IMR-90 (cell line): ENCODE data around the gene SCFD2. TPM values are rescaled to one million over a fixed set of nuclear protein-coding genes. Genes with fewer than 3 reads are reported as not detected.

Experiments used
- ATAC-seq: fragments of 200-7000 bp; cut with Tn5 transposase; 2 replicates; pipeline ENCODE4 v1.9.1; 2020; ENCODE audit warnings: low read depth, mild to moderate bottlenecking, moderate library complexity
- BruUV-seq: library from RNA; stranded (reverse); fragments of 400-500 nt; replicated peaks from 2 replicates; lab custom pipeline; 2021; lab: Mats Ljungman, UMichigan
- CTCF ChIA-PET: fragments of 300-600 bp; formaldehyde crosslinking; extraction: SDS; loops from one replicate; lab custom pipeline; 2021; ENCODE audit warnings: antibody characterized with exemption; lab: Yijun Ruan, JAX
- POLR2A ChIA-PET: fragments of 300-600 bp; sonication (Branson Sonifier 250); formaldehyde crosslinking; loops from one replicate; lab custom pipeline; 2022; ENCODE audit warnings: antibody characterized with exemption; ENCODE audit not compliant: unreplicated experiment; lab: Charles Lee
- DNase-seq: peaks from one replicate; pipeline ENCODE4 v3.0.0; 2013
- H2AFZ ChIP-seq: replicated peaks from 2 replicates; pipeline ENCODE3; 2013; ENCODE audit warnings: low read length, mild to moderate bottlenecking; ENCODE audit not compliant: poor library complexity
- H2AK5ac ChIP-seq: 2 replicates; pipeline ENCODE4 v1.6.1; 2013; ENCODE audit warnings: low read depth, low read length, inconsistent platforms
- H2AK9ac ChIP-seq: replicated peaks from 2 replicates; pipeline ENCODE3; 2013; ENCODE audit warnings: mild to moderate bottlenecking, low read depth, low read length, moderate library complexity; ENCODE audit not compliant: poor library complexity
- H2BK120ac ChIP-seq: 2 replicates; pipeline ENCODE4 v1.6.1; 2013; ENCODE audit warnings: low read depth, low read length, inconsistent platforms
- H2BK15ac ChIP-seq: 3 replicates; pipeline ENCODE4 v1.6.1; 2013; ENCODE audit warnings: low read depth, low read length, inconsistent platforms
- H2BK20ac ChIP-seq: 2 replicates; pipeline ENCODE4 v1.6.1; 2013; ENCODE audit warnings: low read depth, mild to moderate bottlenecking, inconsistent platforms, low read length, moderate library complexity
- H2BK5ac ChIP-seq: 2 replicates; pipeline ENCODE4 v1.6.1; 2013; ENCODE audit warnings: mild to moderate bottlenecking, low read depth, low read length, inconsistent platforms; ENCODE audit not compliant: poor library complexity, severe bottlenecking
- H3K14ac ChIP-seq: replicated peaks from 2 replicates; pipeline ENCODE4 v1.6.1; 2013; ENCODE audit warnings: low read depth, low read length, inconsistent platforms
- H3K18ac ChIP-seq: 2 replicates; pipeline ENCODE4 v1.6.1; 2013; ENCODE audit warnings: low read depth, low read length, control low read depth
- H3K23ac ChIP-seq: 2 replicates; pipeline ENCODE4 v1.6.1; 2013; ENCODE audit warnings: low read depth, low read length, inconsistent platforms
- H3K27ac ChIP-seq: 2 replicates; pipeline ENCODE4 v1.5.1; 2013; ENCODE audit warnings: mild to moderate bottlenecking, control low read depth, low read length; ENCODE audit not compliant: insufficient read depth
- H3K27me3 ChIP-seq: 2 replicates; pipeline ENCODE4 v1.6.1; 2013; ENCODE audit warnings: low read length; ENCODE audit not compliant: control insufficient read depth, insufficient read depth
- H3K36me3 ChIP-seq: 2 replicates; pipeline ENCODE4 v1.6.1; 2013; ENCODE audit warnings: low read length, mixed read lengths; ENCODE audit not compliant: control insufficient read depth, insufficient read depth
- H3K4ac ChIP-seq: 2 replicates; pipeline ENCODE4 v1.6.1; 2013; ENCODE audit warnings: low read depth, low read length, inconsistent platforms
- H3K4me1 ChIP-seq: 2 replicates; pipeline ENCODE4 v1.6.1; 2013; ENCODE audit warnings: low read length, mixed read lengths; ENCODE audit not compliant: control insufficient read depth, insufficient read depth
- H3K4me2 ChIP-seq: 2 replicates; pipeline ENCODE4 v1.6.1; 2013; ENCODE audit warnings: low read depth, mild to moderate bottlenecking, control low read depth, low read length, moderate library complexity
- H3K4me3 ChIP-seq: 2 replicates; pipeline ENCODE4 v1.5.1; 2013; ENCODE audit warnings: low read depth, mild to moderate bottlenecking, control low read depth, low read length, moderate library complexity; ENCODE audit not compliant: insufficient read depth
- H3K56ac ChIP-seq: 2 replicates; pipeline ENCODE4 v1.6.1; 2013; ENCODE audit warnings: low read length, inconsistent platforms; ENCODE audit not compliant: insufficient read depth; ENCODE audit errors: extremely low read depth
- H3K79me1 ChIP-seq, 2 experiments: 2 replicates each; pipeline ENCODE4 v1.6.1; 2013; ENCODE audit warnings: low read length in 2 of 2, inconsistent platforms in 1 of 2, low read depth in 1 of 2
- H3K9ac ChIP-seq: 2 replicates; pipeline ENCODE4 v1.6.1; 2013; ENCODE audit warnings: low read depth, low read length, control low read depth
- H3K9me1 ChIP-seq: 2 replicates; pipeline ENCODE4 v1.6.1; 2013; ENCODE audit warnings: low read length, inconsistent platforms; ENCODE audit not compliant: insufficient read depth
- H3K9me3 ChIP-seq: 2 replicates; pipeline ENCODE4 v1.6.1; 2013; ENCODE audit warnings: low read length; ENCODE audit not compliant: control insufficient read depth, insufficient read depth
- H4K20me1 ChIP-seq: 2 replicates; pipeline ENCODE4 v1.6.1; 2013; ENCODE audit warnings: low read length, inconsistent platforms; ENCODE audit not compliant: insufficient read depth
- H4K5ac ChIP-seq: 2 replicates; pipeline ENCODE4 v1.6.1; 2013; ENCODE audit warnings: mild to moderate bottlenecking, low read depth, low read length, control low read depth
- H4K8ac ChIP-seq, 2 experiments: 2 replicates each; pipeline ENCODE4 v1.6.1; 2013; ENCODE audit warnings: low read depth in 2 of 2, low read length in 2 of 2, control low read depth in 1 of 2, inconsistent platforms in 1 of 2
- H4K91ac ChIP-seq: 2 replicates; pipeline ENCODE4 v1.6.1; 2013; ENCODE audit warnings: low read depth, low read length, inconsistent platforms; ENCODE audit not compliant: insufficient read depth
- CEBPB ChIP-seq: IDR thresholded peaks from 2 replicates; pipeline ENCODE4 v1.6.1; 2012; ENCODE audit warnings: low read depth, low read length, improper control_type of control experiment
- FOS ChIP-seq: fragments of 150-350 bp; IDR thresholded peaks from 2 replicates; pipeline ENCODE4 v1.6.1; 2016; ENCODE audit warnings: low read depth, low read length
- MAFK ChIP-seq: IDR thresholded peaks from 2 replicates; pipeline ENCODE4 v1.6.1; 2012; ENCODE audit warnings: low read depth, low read length, improper control_type of control experiment
- MAZ ChIP-seq: IDR thresholded peaks from 2 replicates; pipeline ENCODE4 v1.6.1; 2012; ENCODE audit warnings: low read depth, mild to moderate bottlenecking, low read length, improper control_type of control experiment, moderate library complexity, borderline replicate concordance
- MXI1 ChIP-seq: IDR thresholded peaks from 2 replicates; pipeline ENCODE4 v1.6.1; 2012; ENCODE audit warnings: low read depth, mild to moderate bottlenecking, low read length, moderate library complexity, borderline replicate concordance
- NFE2L2 ChIP-seq: fragments of 150-350 bp; IDR thresholded peaks from 2 replicates; pipeline ENCODE4 v1.6.1; 2016; ENCODE audit warnings: low read depth, mild to moderate bottlenecking, low read length
- RCOR1 ChIP-seq: IDR thresholded peaks from 2 replicates; pipeline ENCODE4 v1.6.1; 2012; ENCODE audit warnings: mild to moderate bottlenecking, low read length, improper control_type of control experiment; ENCODE audit not compliant: insufficient replicate concordance
- WGBS, 2 experiments: methylation state at CpG; one replicate each; pipeline versions ENCODE4 v1.1.5 to v1.1.7; 2013; ENCODE audit warnings: missing lambda C conversion rate in 2 of 2; ENCODE audit not compliant: insufficient read length in 1 of 2; ENCODE audit errors: extremely low coverage in 2 of 2; 5-methylcytosine and 5-hydroxymethylcytosine counted together
- dilution Hi-C: fragments of 300-500 bp; cut with HindIII; formaldehyde crosslinking; loops from one replicate; pipeline ENCODE4 v1.14.3; 2018; ENCODE audit warnings: low sequenced_read_pairs; ENCODE audit not compliant: unreplicated experiment
- in situ Hi-C: fragments of 300-500 bp; cut with MboI; formaldehyde crosslinking; loops from 3 replicates; pipeline ENCODE4 v1.14.3; 2019; ENCODE audit warnings: low sequenced_read_pairs, inconsistent platforms, mixed read lengths
- intact Hi-C: fragments of 100-400 bp; cut with micrococcal nuclease; formaldehyde crosslinking; loops from 2 replicates; pipeline ENCODE4 v1.10.0; 2022
- polyA plus RNA-seq, 3 experiments: library from polyadenylated mRNA; depleted of rRNA; stranded (reverse); fragments of >200 nt; gene quantifications; 2 replicates each; pipeline ENCODE4 v1.2.3, GENCODE V29; 2012; ENCODE audit warnings: low replicate concordance in 1 of 3
- total RNA-seq: library from RNA; depleted of rRNA; stranded (reverse); fragments of >200 nt; gene quantifications from 2 replicates; pipeline ENCODE4 v1.2.3, GENCODE V29; 2012

Gene SCFD2
- total and polyA plus RNA-seq, 2 of the 4 experiments (the other 2 are of a cell fraction), result 18.9 to 62.4 TPM

DNA sequence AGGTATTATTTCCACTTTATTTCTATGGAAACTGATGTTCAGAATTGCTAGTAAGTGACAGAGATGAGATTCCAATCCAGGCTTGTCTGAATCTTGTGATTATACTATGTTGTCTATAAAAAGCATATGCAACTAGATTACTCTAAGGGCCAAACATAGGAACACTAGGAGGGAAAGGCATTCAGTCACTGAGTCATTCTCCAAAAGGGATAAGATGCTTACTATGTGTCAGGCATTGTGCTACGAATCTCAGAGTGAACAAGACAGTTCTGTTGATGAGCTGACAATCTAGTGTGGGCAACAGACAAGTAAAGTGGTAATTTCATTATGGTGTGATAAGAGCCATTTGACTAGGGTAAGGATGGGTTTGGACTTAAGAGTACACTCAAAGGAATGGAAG, 426.5 kb downstream of the SCFD2 start:
- dilution Hi-C loops, result no loop called here
- no peak overlapping the region for H3K18ac ChIP-seq
- H3K4me3 ChIP-seq, result no peak overlapping the region
- H2BK15ac ChIP-seq, result no peak overlapping the region
- H3K23ac ChIP-seq, result no peak overlapping the region
- no TSS peak for BruUV-seq
- in situ Hi-C loops, result no loop called here
- no peaks in the 10 kb centered on the region for H3K36me3 ChIP-seq
- no peak overlapping the region for H3K9ac ChIP-seq
- no peak overlapping the region for H2BK5ac ChIP-seq
- H4K8ac ChIP-seq, result no peak overlapping the region
- DNase-seq (peak; percentile 22), ATAC-seq (no peak)
- POLR2A ChIA-PET, result no interaction called here
- TF ChIP-seq NFE2L2 (no peak), MAZ (no peak), FOS (no peak), CEBPB (no peak), RCOR1 (no peak), MAFK (no peak), MXI1 (no peak)
- H2BK20ac ChIP-seq, result no peak overlapping the region
- CTCF ChIA-PET, result no interaction called here
- no peak overlapping the region for H4K91ac ChIP-seq
- no peak overlapping the region for H3K4me2 ChIP-seq
- H3K9me1 ChIP-seq, result peaks cover 3% of the 10 kb centered on the region; the same call in 1 of the 2 replicates
- H2AK5ac ChIP-seq, result 0 out of 2 replicates have a peak overlapping the region, but pooled peaks have one; percentile 20
- no peaks in the 10 kb centered on the region for H3K27me3 ChIP-seq
- no peaks in the 10 kb centered on the region for H3K4me1 ChIP-seq
- H3K4ac ChIP-seq, result no peak overlapping the region
- no peak overlapping the region for H3K27ac ChIP-seq
- H3K79me1 ChIP-seq, result no peaks in the 10 kb centered on the region
- no peak overlapping the region for H3K56ac ChIP-seq
- H4K5ac ChIP-seq, result no peak overlapping the region
- H2AFZ ChIP-seq, result no peak overlapping the region
- H3K14ac ChIP-seq, result 0 out of 2 replicates have a peak overlapping the region, but pooled peaks have one; percentile 25
- no peak overlapping the region for H2BK120ac ChIP-seq
- H3K9me3 ChIP-seq, result no peaks in the 10 kb centered on the region
- 83% methylated on average over 1 of the region's 1 CpG; no CpG with 5 or more reads in 1 of the 2 experiments for WGBS, 2 experiments
- intact Hi-C loops, result no loop called here
- no peaks in the 10 kb centered on the region for H4K20me1 ChIP-seq
- H2AK9ac ChIP-seq, result no peak overlapping the region
